Stimulated activated CD4-positive, alpha-beta T cell treated with anti-CD3 and anti-CD28 coated beads, Interleukin-2, amount 100 ng/mL, for 4 hours (primary cell): ENCODE results near the gene SLC17A9.

Source experiments
- DNase-seq: peaks from one replicate; pipeline ENCODE4 v3.0.0-alpha.2; 2020; ENCODE audit warnings: low read depth

The SLC17A9 gene

GRCh38 chr20:62940875-62941274 lies 11.6 kb upstream of the SLC17A9 start:
- DNase-seq, result no peak

GRCh38 chr20:62941792-62942191 lies 10.7 kb upstream of the SLC17A9 start:
- DNase-seq, result no peak

- DNase-seq, result no peak
Measured at GRCh38 chr20:62942456-62942855, 10.1 kb upstream of the SLC17A9 start.

- DNase-seq, result no peak
Measured at GRCh38 chr20:62943396-62943795, 9.1 kb upstream of the SLC17A9 start.

- DNase-seq, result no peak
Measured at GRCh38 chr20:62944184-62944583, 8.3 kb upstream of the SLC17A9 start.

GRCh38 chr20:62944746-62945145 lies 7.8 kb upstream of the SLC17A9 start:
- DNase-seq, result no peak

GRCh38 chr20:62945771-62946339 lies 6.7 kb upstream of the SLC17A9 start:
- DNase-seq, result no peak

- no peak for DNase-seq
Measured at GRCh38 chr20:62946918-62947317, 5.6 kb upstream of the SLC17A9 start.

- DNase-seq, result no peak
Measured at GRCh38 chr20:62947532-62948300, 4.8 kb upstream of the SLC17A9 start.

GRCh38 chr20:62949153-62949821 lies 3.2 kb upstream of the SLC17A9 start:
- no peak for DNase-seq

- DNase-seq, result no peak
Measured at GRCh38 chr20:62949962-62950361, 2.5 kb upstream of the SLC17A9 start.

- DNase-seq, result no peak
Measured at GRCh38 chr20:62950741-62951140, 1.8 kb upstream of the SLC17A9 start.

GRCh38 chr20:62951143-62951895 lies 1.2 kb upstream of the SLC17A9 start:
- DNase-seq, result no peak

GRCh38 chr20:62951896-62952372 lies 575 bp upstream of the SLC17A9 start:
- no peak for DNase-seq

GRCh38 chr20:62952968-62953838 lies 694 bp downstream of the SLC17A9 start:
- DNase-seq, result no peak

- no peak for DNase-seq
Measured at GRCh38 chr20:62953839-62954703, 1.6 kb downstream of the SLC17A9 start.

GRCh38 chr20:62955519-62956386 lies 3.2 kb downstream of the SLC17A9 start:
- DNase-seq, result no peak

GRCh38 chr20:62956387-62957135 lies 4.1 kb downstream of the SLC17A9 start:
- DNase-seq, result no peak
